CD4-positive, CD25-positive, alpha-beta regulatory T cell (primary cell): ENCODE data around the gene CPPED1. TPM values are rescaled to one million over a fixed set of nuclear protein-coding genes. Genes with fewer than 3 reads are reported as not detected.
"Not testable (repeated sequence)": the region's sequence is repeated elsewhere in the genome, so short reads cannot be mapped to it uniquely, and the experiment has no call there.

Experiments used
- ATAC-seq, 2 donors: fragments of 150-1000 bp; cut with Tn5 transposase; one replicate each; pipeline ENCODE4 v1.10.0; 2021; ENCODE audit warnings: low read depth in 2 of 2, moderate number of reproducible peaks in 2 of 2, moderate library complexity in 1 of 2
- DNase-seq, 3 donors: peaks; one replicate each; pipeline versions ENCODE4 v3.0.0 to v3.0.0-alpha.2; 2012 to 2022; ENCODE audit warnings: mixed read lengths in 1 of 3
- H3K27ac ChIP-seq: one replicate; pipeline ENCODE4 v1.7.0; 2013; ENCODE audit warnings: mild to moderate bottlenecking, low read length; ENCODE audit not compliant: insufficient read depth, poor library complexity, severe bottlenecking
- H3K27me3 ChIP-seq: one replicate; pipeline ENCODE4 v1.7.0; 2013; ENCODE audit warnings: low read length; ENCODE audit not compliant: control insufficient read depth, insufficient read depth
- H3K36me3 ChIP-seq: one replicate; pipeline ENCODE4 v1.7.0; 2013; ENCODE audit warnings: mild to moderate bottlenecking, low read length, moderate library complexity; ENCODE audit not compliant: control insufficient read depth, insufficient read depth
- H3K4me1 ChIP-seq: 2 replicates; pipeline ENCODE4 v1.7.0; 2013; ENCODE audit warnings: mild to moderate bottlenecking, low read length; ENCODE audit not compliant: insufficient read depth, control insufficient read depth, poor library complexity, severe bottlenecking
- H3K4me3 ChIP-seq: one replicate; pipeline ENCODE4 v1.7.0; 2013; ENCODE audit warnings: low read depth, mild to moderate bottlenecking, low read length, moderate library complexity
- H3K9me3 ChIP-seq, 2 experiments: 1 replicate in 1 of 2; 2 replicates in 1 of 2; pipeline ENCODE4 v1.7.0; 2013; ENCODE audit warnings: low read length in 2 of 2, mild to moderate bottlenecking in 1 of 2, moderate library complexity in 1 of 2; ENCODE audit not compliant: control insufficient read depth in 2 of 2
- H3K27ac Mint-ChIP-seq, 3 donors: one replicate each; pipeline ENCODE4 v1.8.0; 2020 to 2022; ENCODE audit warnings: mild to moderate bottlenecking in 3 of 3, mixed read lengths in 3 of 3, moderate library complexity in 2 of 3
- H3K27me3 Mint-ChIP-seq: one replicate; pipeline ENCODE4 v1.8.0; 2022; ENCODE audit warnings: mild to moderate bottlenecking, mixed read lengths
- H3K36me3 Mint-ChIP-seq: one replicate; pipeline ENCODE4 v1.8.0; 2020; ENCODE audit warnings: mixed read lengths
- H3K4me1 Mint-ChIP-seq, 4 donors: one replicate each; pipeline ENCODE4 v1.8.0; 2020 to 2022; ENCODE audit warnings: mixed read lengths in 4 of 4, mild to moderate bottlenecking in 1 of 4
- H3K4me3 Mint-ChIP-seq, 4 donors: one replicate each; pipeline ENCODE4 v1.8.0; 2020 to 2022; ENCODE audit warnings: mild to moderate bottlenecking in 4 of 4, mixed read lengths in 4 of 4, moderate library complexity in 3 of 4
- H3K9me3 Mint-ChIP-seq, 7 donors: one replicate each; pipeline ENCODE4 v1.8.0; 2020 to 2022; ENCODE audit warnings: mixed read lengths in 7 of 7, mild to moderate bottlenecking in 3 of 7, moderate library complexity in 2 of 7
- polyA plus RNA-seq, 4 donors: library from polyadenylated mRNA; unstranded; fragments of 300-500 nt; fragmentation: Illumina TruSeq; gene quantifications; one replicate each; pipeline ENCODE4 v1.2.3, GENCODE V29; 2021
- total RNA-seq: library from RNA; stranded (reverse); gene quantifications from one replicate; pipeline ENCODE4 v1.2.3, GENCODE V29; 2022

The CPPED1 gene
- total and polyA plus RNA-seq, 5 donors from 2014 or later, result 8.3 to 18.2 (median 10.1) TPM

GRCh38 chr16:12813734-12814133, 10.0 kb upstream of the CPPED1 start:
- not testable (repeated sequence) for DNase-seq, H3K9me3 ChIP-seq, H3K27ac ChIP-seq, H3K4me1 ChIP-seq, H3K27ac Mint-ChIP-seq, H3K27me3 Mint-ChIP-seq, H3K4me3 ChIP-seq, H3K9me3 Mint-ChIP-seq, H3K4me1 Mint-ChIP-seq, H3K27me3 ChIP-seq, H3K4me3 Mint-ChIP-seq, H3K36me3 ChIP-seq, H3K36me3 Mint-ChIP-seq, ATAC-seq

GRCh38 chr16:12813321-12813720, 9.6 kb upstream of the CPPED1 start:
- H3K27me3 Mint-ChIP-seq, result peaks cover 14% of the 10 kb centered on the region
- not testable (repeated sequence) for H3K9me3 ChIP-seq, H3K4me1 ChIP-seq, ATAC-seq, H3K4me1 Mint-ChIP-seq, DNase-seq, H3K4me3 ChIP-seq, H3K36me3 Mint-ChIP-seq, H3K4me3 Mint-ChIP-seq, H3K27ac ChIP-seq, H3K9me3 Mint-ChIP-seq, H3K27ac Mint-ChIP-seq, H3K27me3 ChIP-seq, H3K36me3 ChIP-seq

GRCh38 chr16:12811441-12812383, 8.0 kb upstream of the CPPED1 start:
- Histone ChIP-seq H3K9me3 (no peaks in the 10 kb centered on the region), H3K27ac (no peak overlapping the region), H3K4me3 (no peak overlapping the region), H3K27me3 (no peaks in the 10 kb centered on the region), H3K36me3 (no peaks in the 10 kb centered on the region), H3K4me1 (no peaks in the 10 kb centered on the region)
- ATAC-seq (no peak), DNase-seq (no peak)
- no peaks in the 10 kb centered on the region for H3K4me1 Mint-ChIP-seq
- H3K4me3 Mint-ChIP-seq, result peak overlapping the region in 1 of 4 donors; percentile 0
- H3K27ac Mint-ChIP-seq, result no peak overlapping the region
- H3K9me3 Mint-ChIP-seq, result peaks cover 0 to 8% (median 0%) of the 10 kb centered on the region in 7 donors
- no peaks in the 10 kb centered on the region for H3K36me3 Mint-ChIP-seq
- H3K27me3 Mint-ChIP-seq, result peaks cover 15% of the 10 kb centered on the region

DNA sequence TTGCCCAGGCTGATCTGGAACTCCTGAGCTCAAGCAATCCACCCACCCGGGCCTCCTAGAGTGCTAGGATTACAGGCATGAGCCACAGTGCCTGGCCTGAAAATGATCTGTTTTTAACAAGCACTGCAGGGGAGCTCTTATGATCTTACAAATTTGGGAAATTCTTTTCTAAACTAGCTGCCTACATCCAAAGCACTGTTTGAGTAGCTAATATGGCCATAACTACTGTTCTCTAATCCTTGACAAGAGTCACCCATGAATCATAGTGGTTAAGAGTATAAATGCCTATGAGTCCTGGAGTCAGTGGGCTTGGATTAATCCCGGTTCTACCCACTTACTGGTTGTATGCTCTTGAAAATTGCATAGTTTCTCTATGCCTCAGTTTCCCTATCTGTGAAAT, 1.4 kb upstream of the CPPED1 start:
- H3K36me3 Mint-ChIP-seq, result peaks cover 10% of the 10 kb centered on the region
- H3K9me3 Mint-ChIP-seq, result peaks cover 0 to 5% (median 2%) of the 10 kb centered on the region in 7 donors
- no peak for DNase-seq
- Histone ChIP-seq H3K4me1 (peaks cover 8% of the 10 kb centered on the region), H3K27ac (no peak overlapping the region), H3K27me3 (no peaks in the 10 kb centered on the region), H3K36me3 (no peaks in the 10 kb centered on the region), H3K9me3 (no peaks in the 10 kb centered on the region), H3K4me3 (no peak overlapping the region)
- H3K27ac Mint-ChIP-seq, result no peak overlapping the region
- H3K4me3 Mint-ChIP-seq, result peak overlapping the region; percentile 87 to 95 (median 93)
- peaks cover 14 to 34% (median 18%) of the 10 kb centered on the region in 4 donors for H3K4me1 Mint-ChIP-seq
- peaks cover 10% of the 10 kb centered on the region for H3K27me3 Mint-ChIP-seq
- no peak for ATAC-seq

- peaks cover 14 to 34% (median 18%) of the 10 kb centered on the region in 4 donors for H3K4me1 Mint-ChIP-seq
- H3K27ac ChIP-seq, result no peak overlapping the region
- peaks cover 10% of the 10 kb centered on the region for H3K27me3 Mint-ChIP-seq
- ATAC-seq, result no peak
- H3K9me3 Mint-ChIP-seq, result peaks cover 0 to 5% (median 1%) of the 10 kb centered on the region in 7 donors
- no peaks in the 10 kb centered on the region for H3K36me3 ChIP-seq
- H3K4me3 ChIP-seq, result peak overlapping the region; percentile 81
- H3K27ac Mint-ChIP-seq, result peak overlapping the region in 2 of 3 donors; percentile 51 to 58
- H3K27me3 ChIP-seq, result no peaks in the 10 kb centered on the region
- peaks cover 8% of the 10 kb centered on the region for H3K4me1 ChIP-seq
- DNase-seq, result no peak
- peaks cover 10% of the 10 kb centered on the region for H3K36me3 Mint-ChIP-seq
- no peaks in the 10 kb centered on the region for H3K9me3 ChIP-seq
- peak overlapping the region; percentile 87 to 95 (median 93) for H3K4me3 Mint-ChIP-seq
Observed at GRCh38 chr16:12804395-12804794, 708 bp upstream of the CPPED1 start.

GRCh38 chr16:12802661-12803060, 1.0 kb downstream of the CPPED1 start:
- peak overlapping the region; percentile 79 to 91 (median 82) for H3K27ac Mint-ChIP-seq
- H3K9me3 Mint-ChIP-seq, result peaks cover 0 to 5% (median 1%) of the 10 kb centered on the region in 7 donors
- peaks cover 4% of the 10 kb centered on the region for H3K27me3 Mint-ChIP-seq
- DNase-seq, result no peak
- H3K36me3 Mint-ChIP-seq, result peaks cover 10% of the 10 kb centered on the region
- H3K4me3 Mint-ChIP-seq, result peak overlapping the region; percentile 87 to 95 (median 93)
- Histone ChIP-seq H3K9me3 (no peaks in the 10 kb centered on the region), H3K27me3 (no peaks in the 10 kb centered on the region), H3K4me1 (peaks cover 8% of the 10 kb centered on the region), H3K4me3 (peak overlapping the region; percentile 91), H3K27ac (no peak overlapping the region), H3K36me3 (no peaks in the 10 kb centered on the region)
- peaks cover 14 to 34% (median 18%) of the 10 kb centered on the region in 4 donors for H3K4me1 Mint-ChIP-seq
- no peak for ATAC-seq

DNA sequence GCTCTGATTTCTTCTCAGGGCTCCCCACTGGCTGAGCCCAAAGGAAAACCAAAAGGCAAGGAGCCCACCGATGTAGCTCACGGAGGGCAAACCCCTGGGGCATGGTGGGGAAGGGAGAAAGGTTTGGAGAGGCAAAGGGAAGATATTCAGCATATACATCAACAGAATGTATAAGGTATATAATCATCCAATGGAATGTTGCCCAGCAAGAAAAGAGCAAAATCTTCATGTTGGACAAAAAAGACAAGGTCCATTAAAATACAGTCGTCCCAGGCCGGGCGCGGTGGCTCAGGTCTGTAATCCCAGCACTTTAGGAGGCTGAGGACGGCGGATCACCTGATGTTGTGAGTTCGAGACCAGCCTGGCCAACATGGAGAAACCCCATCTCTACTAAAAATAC, 1.6 kb downstream of the CPPED1 start:
- Histone ChIP-seq H3K9me3 (no peaks in the 10 kb centered on the region), H3K4me1 (peaks cover 8% of the 10 kb centered on the region), H3K27me3 (no peaks in the 10 kb centered on the region), H3K27ac (no peak overlapping the region), H3K36me3 (no peaks in the 10 kb centered on the region), H3K4me3 (no peak overlapping the region)
- H3K36me3 Mint-ChIP-seq, result peaks cover 10% of the 10 kb centered on the region
- peak overlapping the region in 1 of 3 donors; percentile 88 for H3K27ac Mint-ChIP-seq
- peak overlapping the region in 3 of 4 donors; percentile 26 to 73 (median 31) for H3K4me3 Mint-ChIP-seq
- peaks cover 4% of the 10 kb centered on the region for H3K27me3 Mint-ChIP-seq
- ATAC-seq, result no peak
- peaks cover 0 to 5% (median 1%) of the 10 kb centered on the region in 7 donors for H3K9me3 Mint-ChIP-seq
- peaks cover 14 to 34% (median 18%) of the 10 kb centered on the region in 4 donors for H3K4me1 Mint-ChIP-seq
- DNase-seq, result no peak
